Psoas muscle (tissue), 8 donors: ENCODE measurements around the gene LAMA4. TPM values are rescaled to one million over a fixed set of nuclear protein-coding genes. Genes with fewer than 3 reads are reported as not detected.

Experiments used
- ATAC-seq, 4 donors: fragments of 200-7000 bp; cut with Tn5 transposase; one replicate each; pipeline ENCODE4 v1.9.1; 2020; ENCODE audit warnings: moderate library complexity in 3 of 4, mild to moderate bottlenecking in 2 of 4
- DNase-seq, 2 donors: peaks; one replicate each; pipeline ENCODE4 v3.0.0-alpha.2; 2020
- H3K27ac ChIP-seq: fragments of 200-600 bp; one replicate; pipeline ENCODE4 v1.8.0; 2022
- H3K27me3 ChIP-seq, 3 donors: fragments of 200-600 bp in 1 of 3; one replicate each; pipeline versions ENCODE4 v1.6.1 to v1.8.0; 2013 to 2022; ENCODE audit warnings: low read length in 2 of 3, mild to moderate bottlenecking in 2 of 3, moderate library complexity in 1 of 3; ENCODE audit not compliant: insufficient read depth in 3 of 3
- H3K36me3 ChIP-seq, 2 donors: fragments of 200-600 bp in 1 of 2; one replicate each; pipeline versions ENCODE4 v1.6.1 to v1.8.0; 2013 to 2022; ENCODE audit warnings: low read depth in 1 of 2, mild to moderate bottlenecking in 1 of 2, moderate library complexity in 1 of 2; ENCODE audit not compliant: insufficient read depth in 1 of 2
- H3K4me1 ChIP-seq: fragments of 200-600 bp; one replicate; pipeline ENCODE4 v1.8.0; 2022
- H3K4me3 ChIP-seq: fragments of 200-600 bp; one replicate; pipeline ENCODE4 v1.8.0; 2022; ENCODE audit warnings: mild to moderate bottlenecking
- H3K9me3 ChIP-seq: fragments of 200-600 bp; one replicate; pipeline ENCODE4 v1.8.0; 2022
- WGBS, 3 donors: extraction: QIAGEN DNeasy Blood & Tissue Kit; methylation state at CpG; one replicate each; pipeline versions ENCODE4 v1.1.6 to v1.1.7; 2013; 5-methylcytosine and 5-hydroxymethylcytosine counted together
- intact Hi-C, 2 donors: fragments of 100-400 bp; cut with DNase I; formaldehyde crosslinking; loops; one replicate each; pipeline versions ENCODE4 v1.11.0 to v1.14.2; 2022
- polyA plus RNA-seq, 3 donors: library from polyadenylated mRNA; stranded (reverse); fragments of 200-250 nt; gene quantifications; one replicate each; pipeline ENCODE4 v1.2.3, GENCODE V29; 2013
- total RNA-seq, 4 donors: library from RNA; stranded (reverse); fragmentation: NEBNext Ultra II Directional in 2 of 4; extraction: Animal tissue kit (Norgen Biotek cat#: 25700) in 2 of 4; gene quantifications; one replicate each; pipeline versions ENCODE4 v1.2.1 to v1.2.4, GENCODE V29; 2021 to 2023
- TF ChIP-seq, protein P1 (sequence below): fragments of 200-600 bp; IDR thresholded peaks from one replicate; pipeline ENCODE4 v1.8.0; 2022; ENCODE audit warnings: antibody characterized with exemption
- donor health status: healthy with polysubstance abuse.
- donor health status: DM: no; HTN: no; CAD: no; lungs with moderate emphysema.
- donor health status: Bipolar disorder and iron deficiency.
- donor health status: healthy.
- donor health status: DM: yes; HTN: yes; CAD: no.
- donor health status: DM: no; HTN: no; CAD: no.
- donor health status: DM: no; HTN: no; CAD: no.
- donor health status: DM: yes; HTN: yes; CAD: no.

The LAMA4 gene
- total and polyA plus RNA-seq, 7 donors = 3.0 to 15.8 (median 5.3) TPM

GRCh38 chr6:112177092-112177491 lies 77.3 kb downstream of the LAMA4 start:
- H3K27ac ChIP-seq = no peak overlapping the region
- H3K4me1 ChIP-seq = no peaks in the 10 kb centered on the region
- intact Hi-C loops = no loop called here
- H3K27me3 ChIP-seq = peaks cover 0 to 6% (median 0%) of the 10 kb centered on the region in 3 donors
- H3K9me3 ChIP-seq = no peaks in the 10 kb centered on the region
- TF ChIP-seq, protein P1, sequence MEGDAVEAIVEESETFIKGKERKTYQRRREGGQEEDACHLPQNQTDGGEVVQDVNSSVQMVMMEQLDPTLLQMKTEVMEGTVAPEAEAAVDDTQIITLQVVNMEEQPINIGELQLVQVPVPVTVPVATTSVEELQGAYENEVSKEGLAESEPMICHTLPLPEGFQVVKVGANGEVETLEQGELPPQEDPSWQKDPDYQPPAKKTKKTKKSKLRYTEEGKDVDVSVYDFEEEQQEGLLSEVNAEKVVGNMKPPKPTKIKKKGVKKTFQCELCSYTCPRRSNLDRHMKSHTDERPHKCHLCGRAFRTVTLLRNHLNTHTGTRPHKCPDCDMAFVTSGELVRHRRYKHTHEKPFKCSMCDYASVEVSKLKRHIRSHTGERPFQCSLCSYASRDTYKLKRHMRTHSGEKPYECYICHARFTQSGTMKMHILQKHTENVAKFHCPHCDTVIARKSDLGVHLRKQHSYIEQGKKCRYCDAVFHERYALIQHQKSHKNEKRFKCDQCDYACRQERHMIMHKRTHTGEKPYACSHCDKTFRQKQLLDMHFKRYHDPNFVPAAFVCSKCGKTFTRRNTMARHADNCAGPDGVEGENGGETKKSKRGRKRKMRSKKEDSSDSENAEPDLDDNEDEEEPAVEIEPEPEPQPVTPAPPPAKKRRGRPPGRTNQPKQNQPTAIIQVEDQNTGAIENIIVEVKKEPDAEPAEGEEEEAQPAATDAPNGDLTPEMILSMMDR = no peak
- no peak for DNase-seq
- H3K36me3 ChIP-seq = peaks cover 0 to 26% of the 10 kb centered on the region in 2 donors
- WGBS, 3 donors = 95 to 97% (median 96%) methylated on average over 1 of the region's 1 CpG
- H3K4me3 ChIP-seq = no peak overlapping the region
- ATAC-seq = no peak

DNA sequence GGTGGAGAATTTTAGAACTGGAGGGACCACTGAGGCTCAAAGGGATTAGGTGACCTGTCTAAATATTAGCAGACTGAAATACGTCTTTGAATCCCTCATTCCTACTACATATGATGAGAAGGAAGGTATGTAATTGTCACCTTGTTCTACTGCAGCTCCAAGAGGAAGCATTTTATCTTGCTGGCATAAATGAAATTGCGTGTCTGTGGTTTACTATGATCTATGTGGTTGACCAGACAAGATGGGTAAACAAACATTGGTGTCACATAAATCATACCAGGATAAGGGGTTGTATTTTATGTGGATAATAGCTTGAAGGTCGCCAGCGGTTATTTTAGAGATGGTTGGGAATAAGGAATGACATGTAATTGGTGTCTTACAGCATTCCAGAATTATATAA lies 78.2 kb downstream of the LAMA4 start:
- H3K27me3 ChIP-seq = peaks cover 0 to 6% (median 0%) of the 10 kb centered on the region in 3 donors
- no peak for DNase-seq
- 57 to 81% (median 71%) methylated on average over 4 of the region's 4 CpGs for WGBS, 3 donors
- no peak for ATAC-seq
- no peak overlapping the region for H3K27ac ChIP-seq
- H3K9me3 ChIP-seq = no peaks in the 10 kb centered on the region
- TF ChIP-seq, protein P1 = no peak
- peaks cover 0 to 28% of the 10 kb centered on the region in 2 donors for H3K36me3 ChIP-seq
- intact Hi-C loops = no loop called here
- no peaks in the 10 kb centered on the region for H3K4me1 ChIP-seq
- no peak overlapping the region for H3K4me3 ChIP-seq

- no peak for ATAC-seq
- H3K36me3 ChIP-seq = peaks cover 0 to 46% of the 10 kb centered on the region in 2 donors
- DNase-seq = no peak
- TF ChIP-seq, protein P1 = no peak
- no peaks in the 10 kb centered on the region for H3K9me3 ChIP-seq
- H3K27me3 ChIP-seq = peaks cover 0 to 3% (median 0%) of the 10 kb centered on the region in 3 donors
- H3K4me1 ChIP-seq = no peaks in the 10 kb centered on the region
- no peak overlapping the region for H3K4me3 ChIP-seq
- intact Hi-C loops = no loop called here
- no peak overlapping the region for H3K27ac ChIP-seq
- WGBS, 3 donors = 83 to 86% (median 83%) methylated on average over 2 of the region's 2 CpGs
Measured at GRCh38 chr6:112173221-112173804, 81.1 kb downstream of the LAMA4 start.

- ATAC-seq (no peak), DNase-seq (no peak)
- peaks cover 0 to 39% of the 10 kb centered on the region in 2 donors for H3K36me3 ChIP-seq
- no peak overlapping the region for H3K4me3 ChIP-seq
- TF ChIP-seq, protein P1 = no peak
- intact Hi-C loops = no loop called here
- no peaks in the 10 kb centered on the region for H3K27me3 ChIP-seq
- no peak overlapping the region for H3K27ac ChIP-seq
- no peaks in the 10 kb centered on the region for H3K9me3 ChIP-seq
- no peaks in the 10 kb centered on the region for H3K4me1 ChIP-seq
- 78 to 83% (median 83%) methylated on average over 7 of the region's 7 CpGs for WGBS, 3 donors
Measured at GRCh38 chr6:112172540-112172939, 81.8 kb downstream of the LAMA4 start.

GRCh38 chr6:112169541-112169940 lies 84.8 kb downstream of the LAMA4 start:
- H3K4me3 ChIP-seq = no peak overlapping the region
- ATAC-seq = no peak
- no peaks in the 10 kb centered on the region for H3K9me3 ChIP-seq
- WGBS, 3 donors = 88 to 100% (median 92%) methylated on average over 1 of the region's 1 CpG
- no peaks in the 10 kb centered on the region for H3K27me3 ChIP-seq
- H3K36me3 ChIP-seq = peaks cover 0 to 39% of the 10 kb centered on the region in 2 donors
- TF ChIP-seq, protein P1 = no peak
- intact Hi-C loops = no loop called here
- DNase-seq = no peak
- H3K27ac ChIP-seq = no peak overlapping the region
- H3K4me1 ChIP-seq = no peaks in the 10 kb centered on the region
